ENCODE data around the gene ST14. TPM values are rescaled to one million over a fixed set of nuclear protein-coding genes. Genes with fewer than 3 reads are reported as not detected.

The ST14 gene
- total and polyA plus RNA-seq, 2 donors (not counting 3 experiments of a cell fraction or from before 2014, with no cell fraction given), result 0.08 TPM; not detected in 1

GRCh38 chr11:130175898-130176297 is 16.3 kb downstream of the ST14 start:
- DNase-seq (ENCODE audit: low read depth, low spot score), result no peak
- no peak overlapping the region for H3K4me2 ChIP-seq (ENCODE audit: insufficient read depth, low read length)
- H3K9me3 ChIP-seq (replicated peaks; ENCODE audit: control insufficient read depth, insufficient read depth, low read length), result no peaks in the 10 kb centered on the region
- H3K36me3 ChIP-seq (ENCODE audit: control insufficient read depth in 2 of 2, extremely low read depth in 1 of 2, insufficient read depth in 2 of 2, low read length in 2 of 2), result no peaks in the 10 kb centered on the region
- TF ChIP-seq FOS (IDR thresholded peaks at IDR 0.05; ENCODE audit: borderline replicate concordance, insufficient read depth, low read length) (no peak), POLR2AphosphoS5 (IDR thresholded peaks at IDR 0.05; ENCODE audit: insufficient read depth, low read depth, low read length) (no peak)
- H3K9ac ChIP-seq (replicated peaks; ENCODE audit: extremely low read depth, insufficient read depth, low read length), result no peak overlapping the region
- BruUV-seq (replicated peaks), result no TSS peak
- no peak overlapping the region for H3K27ac ChIP-seq (ENCODE audit: insufficient read depth, low read depth, low read length)
- no peaks in the 10 kb centered on the region for H4K20me1 ChIP-seq (replicated peaks; ENCODE audit: control insufficient read depth, extremely low read depth, insufficient read depth, low read length)
- H3K27me3 ChIP-seq (ENCODE audit: control insufficient read depth in 2 of 2, insufficient read depth in 2 of 2, low read length in 2 of 2), result peaks cover 0 to 1% of the 10 kb centered on the region in 2 experiments
- FAIRE-seq, result no peak
- ChIA-PET CTCF (no interaction called here), POLR2A (no interaction called here)
- intact Hi-C loops (cut with micrococcal nuclease), result no loop called here
- no peak overlapping the region for H3K4me3 ChIP-seq (replicated peaks in 1 of 3; ENCODE audit: insufficient read depth in 1 of 3, low read depth in 1 of 3, low read length in 3 of 3)
- H3K4me1 ChIP-seq (ENCODE audit: control insufficient read depth, extremely low read depth, insufficient read depth, low read length), result no peaks in the 10 kb centered on the region
- no peaks in the 10 kb centered on the region for H3K79me2 ChIP-seq (ENCODE audit: control insufficient read depth, insufficient read depth, low read length)
- dilution Hi-C loops (cut with MboI; ENCODE audit: extremely low pct_ligation_motif_present, low sequenced_read_pairs), result no loop called here
- H3K9me1 ChIP-seq (replicated peaks; ENCODE audit: control insufficient read depth, extremely low read depth, insufficient read depth, low read length), result no peaks in the 10 kb centered on the region
- H2AFZ ChIP-seq (ENCODE audit: low read depth, low read length), result no peak overlapping the region

- H3K4me3 ChIP-seq (replicated peaks in 1 of 3; ENCODE audit: insufficient read depth in 1 of 3, low read depth in 1 of 3, low read length in 3 of 3), result no peak overlapping the region
- DNase-seq (ENCODE audit: low read depth, low spot score), result no peak
- H3K27me3 ChIP-seq (ENCODE audit: control insufficient read depth in 2 of 2, insufficient read depth in 2 of 2, low read length in 2 of 2), result no peaks in the 10 kb centered on the region
- H3K9ac ChIP-seq (replicated peaks; ENCODE audit: extremely low read depth, insufficient read depth, low read length), result no peak overlapping the region
- H3K9me3 ChIP-seq (replicated peaks; ENCODE audit: control insufficient read depth, insufficient read depth, low read length), result no peaks in the 10 kb centered on the region
- H3K79me2 ChIP-seq (ENCODE audit: control insufficient read depth, insufficient read depth, low read length), result no peaks in the 10 kb centered on the region
- intact Hi-C loops (cut with micrococcal nuclease), result no loop called here
- H4K20me1 ChIP-seq (replicated peaks; ENCODE audit: control insufficient read depth, extremely low read depth, insufficient read depth, low read length), result no peaks in the 10 kb centered on the region
- no peak overlapping the region for H2AFZ ChIP-seq (ENCODE audit: low read depth, low read length)
- no peaks in the 10 kb centered on the region for H3K4me1 ChIP-seq (ENCODE audit: control insufficient read depth, extremely low read depth, insufficient read depth, low read length)
- BruUV-seq (replicated peaks), result no TSS peak
- CTCF ChIA-PET, result interaction anchor here (1.3 kb wide), 1 partner anchor 35 kb away, joined by 3 read pairs; no protein-coding TSS in a partner anchor
- FAIRE-seq, result no peak
- H3K4me2 ChIP-seq (ENCODE audit: insufficient read depth, low read length), result no peak overlapping the region
- H3K9me1 ChIP-seq (replicated peaks; ENCODE audit: control insufficient read depth, extremely low read depth, insufficient read depth, low read length), result no peaks in the 10 kb centered on the region
- POLR2A ChIA-PET, result no interaction called here
- dilution Hi-C loops (cut with MboI; ENCODE audit: extremely low pct_ligation_motif_present, low sequenced_read_pairs), result no loop called here
- no peaks in the 10 kb centered on the region for H3K36me3 ChIP-seq (ENCODE audit: control insufficient read depth in 2 of 2, extremely low read depth in 1 of 2, insufficient read depth in 2 of 2, low read length in 2 of 2)
- TF ChIP-seq EZH2 (IDR thresholded peaks at IDR 0.05; ENCODE audit: borderline replicate concordance, low read depth, low read length, severe bottlenecking), result no peak
- no peak for TF ChIP-seq MYC (IDR thresholded peaks at IDR 0.05; ENCODE audit: low read depth, low read length)
- TF ChIP-seq FOS (IDR thresholded peaks at IDR 0.05; ENCODE audit: borderline replicate concordance, insufficient read depth, low read length), result no peak
- TF ChIP-seq JUN (IDR thresholded peaks at IDR 0.05; ENCODE audit: borderline replicate concordance, insufficient read depth, insufficient read length, low read depth), result no peak
- TF ChIP-seq, protein P1, sequence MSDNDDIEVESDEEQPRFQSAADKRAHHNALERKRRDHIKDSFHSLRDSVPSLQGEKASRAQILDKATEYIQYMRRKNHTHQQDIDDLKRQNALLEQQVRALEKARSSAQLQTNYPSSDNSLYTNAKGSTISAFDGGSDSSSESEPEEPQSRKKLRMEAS (IDR thresholded peaks at IDR 0.05; ENCODE audit: insufficient read depth, insufficient read length), result no peak
- no peak for TF ChIP-seq CTCF (IDR thresholded peaks at IDR 0.05; ENCODE audit: extremely low read depth in 1 of 2, insufficient read depth in 1 of 2, low read depth in 1 of 2, low read length in 2 of 2)
- no peak for TF ChIP-seq POLR2AphosphoS5 (IDR thresholded peaks at IDR 0.05; ENCODE audit: insufficient read depth, low read depth, low read length)
- TF ChIP-seq GATA2 (IDR thresholded peaks at IDR 0.05; ENCODE audit: insufficient read depth, insufficient read length, low read depth, low read length), result no peak
- TF ChIP-seq POLR2A (IDR thresholded peaks at IDR 0.05; ENCODE audit: low read depth, low read length), result no peak
- no peak overlapping the region for H3K27ac ChIP-seq (ENCODE audit: insufficient read depth, low read depth, low read length)
These were observed 18.2 kb downstream of the ST14 start for GRCh38 chr11:130177782-130178181.
